D721Med (cell line): ENCODE measurements around the gene C1QTNF4.
"Not testable (repeated sequence)": the region's sequence is repeated elsewhere in the genome, so short reads cannot be mapped to it uniquely, and the experiment has no call there.

Experiments
- DNase-seq: peaks from one replicate; pipeline ENCODE4 v3.0.0; 2011; ENCODE audit warnings: low spot score; ENCODE audit not compliant: insufficient read length
- FAIRE-seq: peaks from 2 replicates; lab custom pipeline; 2011; peaks lifted over from hg19 to GRCh38; lab: Jason Lieb, UNC
- CTCF ChIP-seq: IDR thresholded peaks from 2 replicates; pipeline ENCODE4 v1.5.1; 2012; ENCODE audit warnings: mild to moderate bottlenecking, control low read depth; ENCODE audit not compliant: insufficient read depth; ENCODE audit errors: missing control alignments

Gene C1QTNF4

GRCh38 chr11:47552566-47553405, 41.4 kb downstream of the C1QTNF4 start, which contains the start of gene CELF1:
CELF1 (minus strand) TSS chr11:47553132; CDS start chr11:47499523, 53,609 bp downstream.
- peak; percentile 61 for TF ChIP-seq CTCF
- FAIRE-seq (no peak), DNase-seq (peak; percentile 73)

GRCh38 chr11:47552056-47552565, 42.1 kb downstream of the C1QTNF4 start:
- no peak for FAIRE-seq
- no peak for DNase-seq
- no peak for TF ChIP-seq CTCF

- TF ChIP-seq CTCF = peak; percentile 16
- no peak for DNase-seq
- FAIRE-seq = no peak
Measured at GRCh38 chr11:47551086-47551485, 43.1 kb downstream of the C1QTNF4 start.

- DNase-seq (no peak), FAIRE-seq (no peak)
- TF ChIP-seq CTCF = no peak
Measured at GRCh38 chr11:47550288-47551047, 43.7 kb downstream of the C1QTNF4 start.

- FAIRE-seq, DNase-seq: not testable (repeated sequence)
Measured at GRCh38 chr11:47546274-47546673, 47.9 kb downstream of the C1QTNF4 start.

GRCh38 chr11:47545298-47545697, 48.9 kb downstream of the C1QTNF4 start:
- FAIRE-seq (no peak), DNase-seq (no peak)
- TF ChIP-seq CTCF = no peak

- FAIRE-seq = no peak
- no peak for TF ChIP-seq CTCF
- no peak for DNase-seq
Measured at GRCh38 chr11:47541070-47541469, 53.1 kb downstream of the C1QTNF4 start.
